WTC11 (cell line): ENCODE measurements around the gene MYO18A. TPM values are rescaled to one million over a fixed set of nuclear protein-coding genes. Genes with fewer than 3 reads are reported as not detected.
A peak's percentile ranks its signal among the peaks of the same experiment; 100 is the strongest.

Source experiments
- ATAC-seq: fragments of 200-7000 bp; cut with Tn5 transposase; 2 replicates; pipeline ENCODE4 v1.10.0; 2021; ENCODE audit warnings: mild to moderate bottlenecking, moderate library complexity
- CTCF ChIA-PET: fragments of 300-600 bp; sonication (Branson Sonifier 250); formaldehyde crosslinking; loops from one replicate; lab custom pipeline; 2021; ENCODE audit warnings: antibody characterized with exemption; lab: Charles Lee
- POLR2A ChIA-PET: fragments of 350-600 bp; sonication (Branson Sonifier 250); formaldehyde crosslinking; loops from one replicate; lab custom pipeline; 2021; ENCODE audit warnings: antibody characterized with exemption; lab: Charles Lee
- DNase-seq: peaks from one replicate; pipeline ENCODE4 v3.0.0; 2021; ENCODE audit warnings: low spot score
- H3K27ac Mint-ChIP-seq: 2 replicates; pipeline ENCODE4 v1.8.0; 2021; ENCODE audit warnings: mixed read lengths
- H3K27me3 Mint-ChIP-seq: 2 replicates; pipeline ENCODE4 v1.8.0; 2021; ENCODE audit warnings: low read depth, mild to moderate bottlenecking, moderate library complexity, mixed read lengths
- H3K36me3 Mint-ChIP-seq: 2 replicates; pipeline ENCODE4 v1.8.0; 2021; ENCODE audit warnings: mixed read lengths
- H3K4me1 Mint-ChIP-seq: 2 replicates; pipeline ENCODE4 v1.8.0; 2022; ENCODE audit warnings: mixed read lengths
- H3K4me3 Mint-ChIP-seq: 2 replicates; pipeline ENCODE4 v1.8.0; 2021; ENCODE audit warnings: mild to moderate bottlenecking, moderate library complexity, mixed read lengths
- H3K9me3 Mint-ChIP-seq: 2 replicates; pipeline ENCODE4 v1.8.0; 2021; ENCODE audit warnings: mixed read lengths
- CBFB ChIP-seq: sonication (generic); formaldehyde crosslinking; IDR thresholded peaks from 2 replicates; pipeline ENCODE4 v1.8.1; 2022; ENCODE audit warnings: mild to moderate bottlenecking, low read depth, missing genetic modification reagents
- ELF4 ChIP-seq: sonication (generic); formaldehyde crosslinking; IDR thresholded peaks from 2 replicates; pipeline ENCODE4 v1.8.1; 2022; ENCODE audit warnings: low read depth, mild to moderate bottlenecking, moderate library complexity, missing genetic modification reagents
- EMX1 ChIP-seq: fragments of 250-450 bp; sonication (Bioruptor Pico); IDR thresholded peaks from 2 replicates; pipeline ENCODE4 v1.8.0; 2021; ENCODE audit warnings: mild to moderate bottlenecking
- FOXP1 ChIP-seq: sonication (generic); formaldehyde crosslinking; IDR thresholded peaks from 2 replicates; pipeline ENCODE4 v1.8.0; 2022; ENCODE audit warnings: missing genetic modification reagents, mild to moderate bottlenecking, moderate library complexity, borderline replicate concordance
- HMGA2 ChIP-seq: fragments of 250-450 bp; sonication (Bioruptor Pico); IDR thresholded peaks from 2 replicates; pipeline ENCODE4 v1.4.0; 2021; ENCODE audit warnings: mild to moderate bottlenecking, moderate library complexity
- KAT7 ChIP-seq: sonication (generic); formaldehyde crosslinking; IDR thresholded peaks from 2 replicates; pipeline ENCODE4 v1.8.1; 2023; ENCODE audit warnings: missing genetic modification reagents, mild to moderate bottlenecking, borderline replicate concordance
- MYBL2 ChIP-seq: sonication (generic); formaldehyde crosslinking; IDR thresholded peaks from 2 replicates; pipeline ENCODE4 v1.8.1; 2023; ENCODE audit warnings: mild to moderate bottlenecking, moderate library complexity, missing genetic modification reagents
- NR3C1 ChIP-seq: sonication (generic); formaldehyde crosslinking; conservative IDR thresholded peaks from 2 replicates; pipeline ENCODE4 v1.8.1; 2023; ENCODE audit warnings: low read depth, mild to moderate bottlenecking, missing genetic modification reagents
- RORB ChIP-seq: fragments of 250-450 bp; sonication (Bioruptor Pico); IDR thresholded peaks from 2 replicates; pipeline ENCODE4 v1.9.0; 2021; ENCODE audit warnings: mild to moderate bottlenecking
- SMAD4 ChIP-seq: sonication (generic); formaldehyde crosslinking; IDR thresholded peaks from 2 replicates; pipeline ENCODE4 v1.8.0; 2022; ENCODE audit warnings: mild to moderate bottlenecking, missing genetic modification reagents
- TEAD4 ChIP-seq: sonication (generic); formaldehyde crosslinking; IDR thresholded peaks from 2 replicates; pipeline ENCODE4 v1.8.0; 2022; ENCODE audit warnings: mild to moderate bottlenecking, missing genetic modification reagents
- ZNF138 ChIP-seq: sonication (generic); formaldehyde crosslinking; conservative IDR thresholded peaks from 2 replicates; pipeline ENCODE4 v1.8.1; 2022; ENCODE audit warnings: mild to moderate bottlenecking, moderate library complexity, missing genetic modification reagents
- ZNF219 ChIP-seq: sonication (generic); formaldehyde crosslinking; IDR thresholded peaks from 2 replicates; pipeline ENCODE4 v1.8.0; 2023; ENCODE audit warnings: missing genetic modification reagents, mild to moderate bottlenecking, borderline replicate concordance
- ZNF232 ChIP-seq: sonication (generic); formaldehyde crosslinking; IDR thresholded peaks from 2 replicates; pipeline ENCODE4 v1.8.0; 2022; ENCODE audit warnings: mild to moderate bottlenecking, missing genetic modification reagents
- ZNF396 ChIP-seq: fragments of 250-450 bp; sonication (Bioruptor Pico); IDR thresholded peaks from 2 replicates; pipeline ENCODE4 v1.8.0; 2021; ENCODE audit warnings: mild to moderate bottlenecking, moderate library complexity, borderline replicate concordance
- total RNA-seq: library from RNA; stranded (reverse); gene quantifications from 3 replicates; pipeline ENCODE4 v1.2.3, GENCODE V29; 2021
- TF ChIP-seq, protein P1 (sequence below): fragments of 250-450 bp; sonication (Bioruptor Pico); IDR thresholded peaks from 2 replicates; pipeline ENCODE4 v2.1.2; 2022; ENCODE audit warnings: mild to moderate bottlenecking, moderate library complexity
- TF ChIP-seq, protein P2 (sequence below): fragments of 250-450 bp; sonication (Bioruptor Pico); IDR thresholded peaks from 2 replicates; pipeline ENCODE4 v1.9.0; 2021; ENCODE audit warnings: mild to moderate bottlenecking
- TF ChIP-seq, protein P3 (sequence below): fragments of 250-450 bp; sonication (Bioruptor Pico); IDR thresholded peaks from 2 replicates; pipeline ENCODE4 v1.9.0; 2021; ENCODE audit warnings: mild to moderate bottlenecking, borderline replicate concordance
- TF ChIP-seq, protein P4 (sequence below): sonication (generic); formaldehyde crosslinking; IDR thresholded peaks from 2 replicates; pipeline ENCODE4 v1.8.1; 2023; ENCODE audit warnings: mild to moderate bottlenecking, missing genetic modification reagents
- TF ChIP-seq, protein P5 (sequence below): sonication (generic); formaldehyde crosslinking; IDR thresholded peaks from 2 replicates; pipeline ENCODE4 v1.8.0; 2023; ENCODE audit warnings: mild to moderate bottlenecking, missing genetic modification reagents
- TF ChIP-seq, protein P6 (sequence below): sonication (generic); formaldehyde crosslinking; IDR thresholded peaks from 2 replicates; pipeline ENCODE4 v1.8.1; 2022; ENCODE audit warnings: low read depth, missing genetic modification reagents, borderline replicate concordance

The MYO18A gene
- total RNA-seq, 1 experiment from 2014 or later = 54.9 TPM

DNA sequence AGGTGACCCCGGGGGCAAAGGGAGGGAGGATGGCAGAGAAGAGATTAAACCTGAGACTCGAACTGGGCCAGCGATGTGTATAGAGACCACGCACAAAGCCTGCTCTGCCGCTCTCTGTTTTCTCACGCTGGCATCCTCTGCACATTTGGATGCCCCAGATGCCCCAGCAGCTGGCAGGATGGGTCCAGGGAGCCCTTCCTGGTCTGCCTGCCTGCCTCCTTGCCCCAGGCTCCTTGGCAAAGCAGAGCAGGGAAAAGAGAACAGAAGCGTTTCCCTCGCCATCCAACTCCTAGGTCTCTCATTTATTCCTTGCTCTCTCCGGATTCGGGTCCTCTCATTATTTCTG lies 142.5 kb downstream of the MYO18A start:
- TF ChIP-seq, protein P1, sequence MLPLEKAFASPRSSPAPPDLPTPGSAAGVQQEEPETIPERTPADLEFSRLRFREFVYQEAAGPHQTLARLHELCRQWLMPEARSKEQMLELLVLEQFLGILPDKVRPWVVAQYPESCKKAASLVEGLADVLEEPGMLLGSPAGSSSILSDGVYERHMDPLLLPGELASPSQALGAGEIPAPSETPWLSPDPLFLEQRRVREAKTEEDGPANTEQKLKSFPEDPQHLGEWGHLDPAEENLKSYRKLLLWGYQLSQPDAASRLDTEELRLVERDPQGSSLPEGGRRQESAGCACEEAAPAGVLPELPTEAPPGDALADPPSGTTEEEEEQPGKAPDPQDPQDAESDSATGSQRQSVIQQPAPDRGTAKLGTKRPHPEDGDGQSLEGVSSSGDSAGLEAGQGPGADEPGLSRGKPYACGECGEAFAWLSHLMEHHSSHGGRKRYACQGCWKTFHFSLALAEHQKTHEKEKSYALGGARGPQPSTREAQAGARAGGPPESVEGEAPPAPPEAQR (CRISPR knock-in tag) = no peak
- TF ChIP-seq ELF4 (CRISPR knock-in tag) (no peak), ZNF138 (CRISPR knock-in tag) (no peak), EMX1 (CRISPR knock-in tag) (no peak), KAT7 (CRISPR knock-in tag) (no peak), MYBL2 (no peak), CBFB (CRISPR knock-in tag) (no peak), FOXP1 (CRISPR knock-in tag) (0 out of 2 replicates have a peak, but pooled peaks have one; percentile 26), HMGA2 (CRISPR knock-in tag) (no peak), ZNF396 (no peak), ZNF232 (CRISPR knock-in tag) (no peak)
- TF ChIP-seq, protein P2, sequence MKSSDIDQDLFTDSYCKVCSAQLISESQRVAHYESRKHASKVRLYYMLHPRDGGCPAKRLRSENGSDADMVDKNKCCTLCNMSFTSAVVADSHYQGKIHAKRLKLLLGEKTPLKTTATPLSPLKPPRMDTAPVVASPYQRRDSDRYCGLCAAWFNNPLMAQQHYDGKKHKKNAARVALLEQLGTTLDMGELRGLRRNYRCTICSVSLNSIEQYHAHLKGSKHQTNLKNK = no peak
- TF ChIP-seq, protein P3, sequence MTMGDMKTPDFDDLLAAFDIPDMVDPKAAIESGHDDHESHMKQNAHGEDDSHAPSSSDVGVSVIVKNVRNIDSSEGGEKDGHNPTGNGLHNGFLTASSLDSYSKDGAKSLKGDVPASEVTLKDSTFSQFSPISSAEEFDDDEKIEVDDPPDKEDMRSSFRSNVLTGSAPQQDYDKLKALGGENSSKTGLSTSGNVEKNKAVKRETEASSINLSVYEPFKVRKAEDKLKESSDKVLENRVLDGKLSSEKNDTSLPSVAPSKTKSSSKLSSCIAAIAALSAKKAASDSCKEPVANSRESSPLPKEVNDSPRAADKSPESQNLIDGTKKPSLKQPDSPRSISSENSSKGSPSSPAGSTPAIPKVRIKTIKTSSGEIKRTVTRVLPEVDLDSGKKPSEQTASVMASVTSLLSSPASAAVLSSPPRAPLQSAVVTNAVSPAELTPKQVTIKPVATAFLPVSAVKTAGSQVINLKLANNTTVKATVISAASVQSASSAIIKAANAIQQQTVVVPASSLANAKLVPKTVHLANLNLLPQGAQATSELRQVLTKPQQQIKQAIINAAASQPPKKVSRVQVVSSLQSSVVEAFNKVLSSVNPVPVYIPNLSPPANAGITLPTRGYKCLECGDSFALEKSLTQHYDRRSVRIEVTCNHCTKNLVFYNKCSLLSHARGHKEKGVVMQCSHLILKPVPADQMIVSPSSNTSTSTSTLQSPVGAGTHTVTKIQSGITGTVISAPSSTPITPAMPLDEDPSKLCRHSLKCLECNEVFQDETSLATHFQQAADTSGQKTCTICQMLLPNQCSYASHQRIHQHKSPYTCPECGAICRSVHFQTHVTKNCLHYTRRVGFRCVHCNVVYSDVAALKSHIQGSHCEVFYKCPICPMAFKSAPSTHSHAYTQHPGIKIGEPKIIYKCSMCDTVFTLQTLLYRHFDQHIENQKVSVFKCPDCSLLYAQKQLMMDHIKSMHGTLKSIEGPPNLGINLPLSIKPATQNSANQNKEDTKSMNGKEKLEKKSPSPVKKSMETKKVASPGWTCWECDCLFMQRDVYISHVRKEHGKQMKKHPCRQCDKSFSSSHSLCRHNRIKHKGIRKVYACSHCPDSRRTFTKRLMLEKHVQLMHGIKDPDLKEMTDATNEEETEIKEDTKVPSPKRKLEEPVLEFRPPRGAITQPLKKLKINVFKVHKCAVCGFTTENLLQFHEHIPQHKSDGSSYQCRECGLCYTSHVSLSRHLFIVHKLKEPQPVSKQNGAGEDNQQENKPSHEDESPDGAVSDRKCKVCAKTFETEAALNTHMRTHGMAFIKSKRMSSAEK = no peak
- TF ChIP-seq, protein P4, sequence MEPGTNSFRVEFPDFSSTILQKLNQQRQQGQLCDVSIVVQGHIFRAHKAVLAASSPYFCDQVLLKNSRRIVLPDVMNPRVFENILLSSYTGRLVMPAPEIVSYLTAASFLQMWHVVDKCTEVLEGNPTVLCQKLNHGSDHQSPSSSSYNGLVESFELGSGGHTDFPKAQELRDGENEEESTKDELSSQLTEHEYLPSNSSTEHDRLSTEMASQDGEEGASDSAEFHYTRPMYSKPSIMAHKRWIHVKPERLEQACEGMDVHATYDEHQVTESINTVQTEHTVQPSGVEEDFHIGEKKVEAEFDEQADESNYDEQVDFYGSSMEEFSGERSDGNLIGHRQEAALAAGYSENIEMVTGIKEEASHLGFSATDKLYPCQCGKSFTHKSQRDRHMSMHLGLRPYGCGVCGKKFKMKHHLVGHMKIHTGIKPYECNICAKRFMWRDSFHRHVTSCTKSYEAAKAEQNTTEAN (CRISPR knock-in tag) = 0 out of 2 replicates have a peak, but pooled peaks have one; percentile 31
- TF ChIP-seq, protein P5, sequence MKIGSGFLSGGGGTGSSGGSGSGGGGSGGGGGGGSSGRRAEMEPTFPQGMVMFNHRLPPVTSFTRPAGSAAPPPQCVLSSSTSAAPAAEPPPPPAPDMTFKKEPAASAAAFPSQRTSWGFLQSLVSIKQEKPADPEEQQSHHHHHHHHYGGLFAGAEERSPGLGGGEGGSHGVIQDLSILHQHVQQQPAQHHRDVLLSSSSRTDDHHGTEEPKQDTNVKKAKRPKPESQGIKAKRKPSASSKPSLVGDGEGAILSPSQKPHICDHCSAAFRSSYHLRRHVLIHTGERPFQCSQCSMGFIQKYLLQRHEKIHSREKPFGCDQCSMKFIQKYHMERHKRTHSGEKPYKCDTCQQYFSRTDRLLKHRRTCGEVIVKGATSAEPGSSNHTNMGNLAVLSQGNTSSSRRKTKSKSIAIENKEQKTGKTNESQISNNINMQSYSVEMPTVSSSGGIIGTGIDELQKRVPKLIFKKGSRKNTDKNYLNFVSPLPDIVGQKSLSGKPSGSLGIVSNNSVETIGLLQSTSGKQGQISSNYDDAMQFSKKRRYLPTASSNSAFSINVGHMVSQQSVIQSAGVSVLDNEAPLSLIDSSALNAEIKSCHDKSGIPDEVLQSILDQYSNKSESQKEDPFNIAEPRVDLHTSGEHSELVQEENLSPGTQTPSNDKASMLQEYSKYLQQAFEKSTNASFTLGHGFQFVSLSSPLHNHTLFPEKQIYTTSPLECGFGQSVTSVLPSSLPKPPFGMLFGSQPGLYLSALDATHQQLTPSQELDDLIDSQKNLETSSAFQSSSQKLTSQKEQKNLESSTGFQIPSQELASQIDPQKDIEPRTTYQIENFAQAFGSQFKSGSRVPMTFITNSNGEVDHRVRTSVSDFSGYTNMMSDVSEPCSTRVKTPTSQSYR = no peak
- Mint-ChIP-seq H3K36me3 (peaks cover 19% of the 10 kb centered on the region), H3K27me3 (peaks cover 16% of the 10 kb centered on the region), H3K27ac (no peak overlapping the region), H3K4me1 (peaks cover 38% of the 10 kb centered on the region), H3K9me3 (peaks cover 21% of the 10 kb centered on the region), H3K4me3 (no peak overlapping the region)
- ChIA-PET POLR2A (no interaction called here), CTCF (interaction anchor here (1.1 to 5.5 kb wide), 14 partner anchors 12 to 108 kb away, joined by 3 to 42 read pairs (median 5); no protein-coding TSS in a partner anchor)
- ATAC-seq (no peak), DNase-seq (no peak)

DNA sequence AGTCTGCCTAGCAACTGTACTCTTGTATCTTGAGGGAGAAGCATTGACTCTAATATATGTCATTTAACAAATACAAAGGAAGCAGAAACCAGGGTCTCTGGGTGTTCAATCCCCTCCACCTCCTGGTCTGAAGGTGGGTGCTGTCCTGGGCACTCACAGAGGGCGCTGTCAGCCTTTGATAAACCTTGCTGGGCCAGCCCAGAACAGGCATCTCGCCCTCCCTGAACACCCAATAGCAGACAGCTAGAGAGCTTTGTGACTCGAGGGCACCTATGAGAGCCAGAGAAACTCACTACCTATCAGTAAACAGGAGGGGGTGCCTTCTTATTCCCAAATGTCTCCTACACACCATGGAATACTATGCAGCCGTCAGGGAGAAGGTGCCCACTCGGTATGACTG lies 143.6 kb downstream of the MYO18A start:
- DNase-seq (no peak), ATAC-seq (0 out of 2 replicates have a peak, but pooled peaks have one; percentile 6)
- ChIA-PET POLR2A (no interaction called here), CTCF (interaction anchor here (0.6 to 5.5 kb wide), 9 partner anchors 13 to 80 kb away, joined by 3 to 42 read pairs (median 7); no protein-coding TSS in a partner anchor)
- Mint-ChIP-seq H3K4me1 (peaks cover 38% of the 10 kb centered on the region), H3K27ac (peak overlapping the region; percentile 64; the same call in 1 of the 2 replicates), H3K27me3 (peaks cover 20% of the 10 kb centered on the region), H3K36me3 (peaks cover 19% of the 10 kb centered on the region), H3K4me3 (no peak overlapping the region), H3K9me3 (peaks cover 21% of the 10 kb centered on the region)
- TF ChIP-seq NR3C1 (CRISPR knock-in tag) (no peak), ELF4 (CRISPR knock-in tag) (no peak), TEAD4 (no peak), RORB (no peak), ZNF219 (CRISPR knock-in tag) (no peak), SMAD4 (CRISPR knock-in tag) (no peak)
- TF ChIP-seq, protein P6, sequence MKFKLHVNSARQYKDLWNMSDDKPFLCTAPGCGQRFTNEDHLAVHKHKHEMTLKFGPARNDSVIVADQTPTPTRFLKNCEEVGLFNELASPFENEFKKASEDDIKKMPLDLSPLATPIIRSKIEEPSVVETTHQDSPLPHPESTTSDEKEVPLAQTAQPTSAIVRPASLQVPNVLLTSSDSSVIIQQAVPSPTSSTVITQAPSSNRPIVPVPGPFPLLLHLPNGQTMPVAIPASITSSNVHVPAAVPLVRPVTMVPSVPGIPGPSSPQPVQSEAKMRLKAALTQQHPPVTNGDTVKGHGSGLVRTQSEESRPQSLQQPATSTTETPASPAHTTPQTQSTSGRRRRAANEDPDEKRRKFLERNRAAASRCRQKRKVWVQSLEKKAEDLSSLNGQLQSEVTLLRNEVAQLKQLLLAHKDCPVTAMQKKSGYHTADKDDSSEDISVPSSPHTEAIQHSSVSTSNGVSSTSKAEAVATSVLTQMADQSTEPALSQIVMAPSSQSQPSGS (CRISPR knock-in tag) = no peak
